ENCODE data around the gene DSG1. TPM values are rescaled to one million over a fixed set of nuclear protein-coding genes. Genes with fewer than 3 reads are reported as not detected.

DSG1 gene
- total RNA-seq, 1 experiment from 2014 or later: not detected

- CTCF ChIA-PET: no interaction called here
- no TSS peak for BruUV-seq (replicated peaks)
Observed at GRCh38 chr18:31273812-31274527, 44.0 kb upstream of the DSG1 start.

DNA sequence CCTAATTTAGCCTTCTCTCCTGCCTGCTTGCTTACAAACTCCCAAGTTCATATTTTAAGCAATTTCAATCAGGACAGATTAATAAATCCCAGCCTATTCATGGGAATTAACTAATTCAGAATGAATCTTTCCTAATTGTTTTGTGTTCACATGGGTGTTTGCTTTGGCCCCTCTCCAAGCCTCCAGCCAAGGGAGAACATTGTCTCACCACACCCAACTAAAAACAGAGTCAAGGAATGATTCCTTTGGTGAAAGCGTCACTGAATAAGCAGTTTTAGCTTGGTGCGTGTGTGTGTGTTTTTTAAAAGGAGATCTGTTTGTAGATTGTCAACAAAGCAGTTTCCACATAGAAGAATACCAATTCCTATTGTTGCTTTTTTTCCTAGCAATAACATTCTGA, 43.0 kb upstream of the DSG1 start:
- H3K4me1 Mint-ChIP-seq (ENCODE audit: low read depth, unreplicated experiment): peaks cover 18% of the 10 kb centered on the region
- H3K4me3 Mint-ChIP-seq (ENCODE audit: low read depth, unreplicated experiment): peak overlapping the region; percentile 17
- no peaks in the 10 kb centered on the region for H3K27me3 Mint-ChIP-seq (ENCODE audit: unreplicated experiment)
- CTCF ChIA-PET: interaction anchor here (0.7 to 1.6 kb wide), 5 partner anchors 12 to 150 kb away, joined by 3 to 5 read pairs (median 4); no protein-coding TSS in a partner anchor
- no TSS peak for BruUV-seq (replicated peaks)
- intact Hi-C loops (cut with micrococcal nuclease; ENCODE audit: unreplicated experiment): no loop called here
- peak; percentile 66 for DNase-seq
- no peaks in the 10 kb centered on the region for H3K9me3 Mint-ChIP-seq (ENCODE audit: low read depth, unreplicated experiment)
- peak overlapping the region; percentile 48 for H3K27ac Mint-ChIP-seq (ENCODE audit: unreplicated experiment)
- no peak for TF ChIP-seq CTCF (IDR thresholded peaks at IDR 0.05; ENCODE audit: unreplicated experiment)
- no peaks in the 10 kb centered on the region for H3K36me3 Mint-ChIP-seq (ENCODE audit: insufficient read depth, unreplicated experiment)

More at GRCh38 chr18:31273812-31274527, 44.0 kb upstream of the DSG1 start:
- Mint-ChIP-seq H3K4me3 (ENCODE audit: low read depth, unreplicated experiment) (no peak overlapping the region), H3K9me3 (ENCODE audit: low read depth, unreplicated experiment) (no peaks in the 10 kb centered on the region), H3K4me1 (ENCODE audit: low read depth, unreplicated experiment) (peaks cover 27% of the 10 kb centered on the region), H3K27ac (ENCODE audit: unreplicated experiment) (no peak overlapping the region), H3K36me3 (ENCODE audit: insufficient read depth, unreplicated experiment) (no peaks in the 10 kb centered on the region), H3K27me3 (ENCODE audit: unreplicated experiment) (no peaks in the 10 kb centered on the region)
- TF ChIP-seq CTCF (IDR thresholded peaks at IDR 0.05; ENCODE audit: unreplicated experiment): no peak
- intact Hi-C loops (cut with micrococcal nuclease; ENCODE audit: unreplicated experiment): no loop called here
- DNase-seq: no peak

DNA sequence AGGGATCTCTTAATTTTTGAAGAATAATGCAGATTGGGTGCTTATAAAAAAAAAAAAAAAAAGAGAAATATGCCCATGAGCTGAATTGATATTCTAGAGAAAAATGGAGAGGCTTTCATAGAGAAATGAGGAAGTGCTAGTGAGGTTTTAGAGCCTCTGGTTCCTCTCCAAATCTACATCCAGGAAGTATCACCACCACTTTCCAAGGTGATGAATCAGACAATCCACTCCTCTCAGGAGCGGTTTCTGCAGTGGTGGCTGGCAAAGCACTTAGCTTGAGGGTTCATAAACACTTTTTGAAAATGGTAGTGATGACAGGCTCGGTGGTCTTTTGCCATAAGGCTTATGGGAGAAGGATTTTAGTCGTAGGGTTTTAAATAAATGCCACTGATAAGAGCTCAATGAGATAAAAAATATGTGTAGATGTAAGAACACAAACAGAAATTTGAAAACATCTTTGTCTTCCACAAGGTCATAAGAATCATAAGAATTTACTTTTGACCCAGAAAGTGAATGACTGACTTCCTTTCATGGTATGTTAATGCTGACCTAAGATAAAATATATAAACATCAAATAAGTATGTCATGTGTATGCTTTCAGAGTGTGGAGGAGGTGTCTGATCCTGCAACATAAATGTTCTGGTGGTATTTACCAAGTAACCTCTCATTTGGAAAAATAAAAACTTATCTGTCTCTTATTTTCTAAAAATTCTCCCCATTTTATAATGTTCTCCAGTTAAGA, 42.1 kb upstream of the DSG1 start:
- Mint-ChIP-seq H3K36me3 (ENCODE audit: insufficient read depth, unreplicated experiment) (no peaks in the 10 kb centered on the region), H3K27ac (ENCODE audit: unreplicated experiment) (peak overlapping the region; percentile 17), H3K27me3 (ENCODE audit: unreplicated experiment) (no peaks in the 10 kb centered on the region), H3K9me3 (ENCODE audit: low read depth, unreplicated experiment) (no peaks in the 10 kb centered on the region), H3K4me1 (ENCODE audit: low read depth, unreplicated experiment) (peaks cover 18% of the 10 kb centered on the region), H3K4me3 (ENCODE audit: low read depth, unreplicated experiment) (no peak overlapping the region)
- BruUV-seq (replicated peaks): no TSS peak
- TF ChIP-seq CTCF (IDR thresholded peaks at IDR 0.05; ENCODE audit: unreplicated experiment): no peak
- intact Hi-C loops (cut with micrococcal nuclease; ENCODE audit: unreplicated experiment): no loop called here
- DNase-seq: no peak
- CTCF ChIA-PET: interaction anchor here (0.7 to 1.6 kb wide), 7 partner anchors 13 to 210 kb away, joined by 3 to 6 read pairs (median 4); no protein-coding TSS in a partner anchor

- intact Hi-C loops (cut with micrococcal nuclease; ENCODE audit: unreplicated experiment): no loop called here
- no peak for DNase-seq
- no peaks in the 10 kb centered on the region for H3K9me3 Mint-ChIP-seq (ENCODE audit: low read depth, unreplicated experiment)
Observed at GRCh38 chr18:31278609-31279071, 39.3 kb upstream of the DSG1 start.

More at GRCh38 chr18:31278609-31279071, 39.3 kb upstream of the DSG1 start:
- CTCF ChIA-PET: interaction anchor here (1.0 kb wide), 1 partner anchor 8 kb away, joined by 3 read pairs; no protein-coding TSS in a partner anchor
- Mint-ChIP-seq H3K4me3 (ENCODE audit: low read depth, unreplicated experiment) (no peak overlapping the region), H3K36me3 (ENCODE audit: insufficient read depth, unreplicated experiment) (no peaks in the 10 kb centered on the region), H3K4me1 (ENCODE audit: low read depth, unreplicated experiment) (peaks cover 18% of the 10 kb centered on the region), H3K27me3 (ENCODE audit: unreplicated experiment) (no peaks in the 10 kb centered on the region), H3K27ac (ENCODE audit: unreplicated experiment) (no peak overlapping the region)
- BruUV-seq (replicated peaks): no TSS peak
- TF ChIP-seq CTCF (IDR thresholded peaks at IDR 0.05; ENCODE audit: unreplicated experiment): no peak
